SU-DHL-6 (cell line): ENCODE results near the gene KITLG.
"Not testable (repeated sequence)": the region's sequence is repeated elsewhere in the genome, so short reads cannot be mapped to it uniquely, and the experiment has no call there.

ENCODE experiments used
- H2AFZ ChIP-seq: fragments of 200-600 bp; sonication (generic); 2 replicates; pipeline ENCODE4 v1.6.1; 2014; ENCODE audit warnings: low read depth, mild to moderate bottlenecking, moderate library complexity, mixed read lengths, antibody characterized with exemption, low read length; ENCODE audit not compliant: severe bottlenecking
- H3F3A ChIP-seq: fragments of 200-600 bp; shearing (Covaris generic); 2 replicates; pipeline ENCODE4 v1.6.0; 2016; ENCODE audit warnings: antibody characterized with exemption, mild to moderate bottlenecking; ENCODE audit not compliant: insufficient read depth
- H3K27ac ChIP-seq: fragments of 200-600 bp; sonication (generic); 2 replicates; pipeline ENCODE4 v1.5.1; 2016; ENCODE audit warnings: low read depth, mild to moderate bottlenecking, low read length, moderate library complexity, mixed read lengths
- H3K27me3 ChIP-seq: fragments of 200-600 bp; sonication (generic), shearing (Covaris generic); 2 replicates; pipeline ENCODE4 v1.6.0; 2014; ENCODE audit warnings: mild to moderate bottlenecking, low read length
- H3K36me3 ChIP-seq: fragments of 200-600 bp; sonication (generic); 2 replicates; pipeline ENCODE4 v1.6.1; 2014; ENCODE audit warnings: mild to moderate bottlenecking, low read length, mixed read lengths
- H3K4me2 ChIP-seq: fragments of 300-600, 200-600 bp; shearing (Covaris generic), sonication (generic); 2 replicates; pipeline ENCODE4 v1.6.0; 2014; ENCODE audit warnings: low read length, low read depth, mild to moderate bottlenecking; ENCODE audit not compliant: poor library complexity, severe bottlenecking
- H3K4me3 ChIP-seq: fragments of 200-600 bp; sonication (generic); 2 replicates; pipeline ENCODE4 v1.5.1; 2014; ENCODE audit warnings: antibody characterized with exemption, low read length, mild to moderate bottlenecking, mixed read lengths; ENCODE audit not compliant: insufficient read depth, poor library complexity, severe bottlenecking
- H3K79me2 ChIP-seq: fragments of 200-600 bp; sonication (generic); 2 replicates; pipeline ENCODE4 v1.6.1; 2014; ENCODE audit warnings: mild to moderate bottlenecking, low read length, moderate library complexity; ENCODE audit not compliant: insufficient read depth
- H3K9ac ChIP-seq: fragments of 200-600 bp; sonication (generic); 2 replicates; pipeline ENCODE4 v1.7.0; 2014; ENCODE audit warnings: mild to moderate bottlenecking, low read length
- H3K9me2 ChIP-seq: fragments of 200-600 bp; sonication (generic); replicated peaks from 2 replicates; pipeline ENCODE4 v1.6.1; 2014; ENCODE audit warnings: low read length; ENCODE audit not compliant: insufficient read depth
- H3K9me3 ChIP-seq: fragments of 200-600 bp; sonication (generic); 2 replicates; pipeline ENCODE4 v1.6.1; 2014; ENCODE audit warnings: low read length, mixed read lengths; ENCODE audit not compliant: insufficient read depth
- H4K20me1 ChIP-seq: fragments of 200-600 bp; sonication (generic); 2 replicates; pipeline ENCODE4 v1.6.1; 2014; ENCODE audit warnings: low read depth, mild to moderate bottlenecking, antibody characterized with exemption, low read length, moderate library complexity, mixed read lengths
- EZH2phosphoT487 ChIP-seq: fragments of 200-600 bp; sonication (generic), shearing (Covaris generic); conservative IDR thresholded peaks from 2 replicates; pipeline ENCODE4 v1.6.1; 2018; ENCODE audit warnings: mild to moderate bottlenecking, antibody characterized with exemption, low read length, moderate library complexity, mixed read lengths
- TF ChIP-seq, protein P1 (sequence below): fragments of 200-600 bp; sonication (generic); IDR thresholded peaks from one replicate; pipeline ENCODE4 v1.5.1; 2017; ENCODE audit warnings: antibody characterized with exemption, mild to moderate bottlenecking, low read length, moderate library complexity; ENCODE audit not compliant: insufficient read depth, poor library complexity, severe bottlenecking

KITLG gene

DNA sequence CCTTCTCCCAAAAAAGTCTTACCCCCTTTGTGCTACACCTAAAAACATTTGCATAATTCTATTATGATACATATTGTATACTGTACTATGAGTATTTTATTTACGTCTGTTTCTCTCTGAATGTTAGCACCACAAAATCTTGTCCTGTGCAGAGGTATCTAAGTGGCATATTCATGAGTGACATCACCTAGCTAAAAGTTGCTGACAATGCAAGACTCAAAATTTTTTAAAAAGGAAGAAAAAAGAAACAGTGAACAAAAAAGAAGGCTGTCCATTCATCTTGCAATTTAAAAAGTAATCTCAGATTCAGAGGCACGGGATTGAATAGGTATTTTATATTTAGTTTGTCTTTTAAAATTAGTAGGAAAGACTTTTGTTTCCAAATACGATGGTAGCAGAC is 69.4 kb downstream of the KITLG start:
- H3F3A ChIP-seq, result no peaks in the 10 kb centered on the region

DNA sequence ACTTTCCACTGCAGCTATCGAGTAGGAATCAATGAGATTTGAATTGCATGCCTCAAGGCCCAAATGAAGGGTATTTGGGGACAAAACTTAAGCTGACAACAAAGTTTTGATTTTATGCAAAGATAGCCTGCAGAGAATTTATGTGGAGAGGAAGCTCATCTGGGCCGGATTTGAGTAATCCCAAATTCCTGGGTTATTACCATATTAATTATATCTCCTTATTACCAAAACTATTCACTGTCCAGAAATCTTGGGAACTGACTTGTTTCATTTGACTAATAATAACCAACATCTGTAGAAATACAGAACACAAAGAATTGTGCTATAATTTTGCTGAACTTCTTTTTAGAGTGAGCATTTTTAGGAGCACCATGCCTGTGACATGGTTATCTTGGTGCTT is 70.4 kb downstream of the KITLG start:
- H3K4me2 ChIP-seq, result no peak overlapping the region

More for the DNA sequence above, 69.4 kb downstream of the KITLG start:
- no peak overlapping the region for H2AFZ ChIP-seq
- H3K9ac ChIP-seq, result no peak overlapping the region
- H3K9me2 ChIP-seq, result no peaks in the 10 kb centered on the region
- no peaks in the 10 kb centered on the region for H3K27me3 ChIP-seq
- no peaks in the 10 kb centered on the region for H4K20me1 ChIP-seq
- no peak overlapping the region for H3K4me3 ChIP-seq
- no peaks in the 10 kb centered on the region for H3K79me2 ChIP-seq
- H3K27ac ChIP-seq, result no peak overlapping the region
- TF ChIP-seq, protein P1, sequence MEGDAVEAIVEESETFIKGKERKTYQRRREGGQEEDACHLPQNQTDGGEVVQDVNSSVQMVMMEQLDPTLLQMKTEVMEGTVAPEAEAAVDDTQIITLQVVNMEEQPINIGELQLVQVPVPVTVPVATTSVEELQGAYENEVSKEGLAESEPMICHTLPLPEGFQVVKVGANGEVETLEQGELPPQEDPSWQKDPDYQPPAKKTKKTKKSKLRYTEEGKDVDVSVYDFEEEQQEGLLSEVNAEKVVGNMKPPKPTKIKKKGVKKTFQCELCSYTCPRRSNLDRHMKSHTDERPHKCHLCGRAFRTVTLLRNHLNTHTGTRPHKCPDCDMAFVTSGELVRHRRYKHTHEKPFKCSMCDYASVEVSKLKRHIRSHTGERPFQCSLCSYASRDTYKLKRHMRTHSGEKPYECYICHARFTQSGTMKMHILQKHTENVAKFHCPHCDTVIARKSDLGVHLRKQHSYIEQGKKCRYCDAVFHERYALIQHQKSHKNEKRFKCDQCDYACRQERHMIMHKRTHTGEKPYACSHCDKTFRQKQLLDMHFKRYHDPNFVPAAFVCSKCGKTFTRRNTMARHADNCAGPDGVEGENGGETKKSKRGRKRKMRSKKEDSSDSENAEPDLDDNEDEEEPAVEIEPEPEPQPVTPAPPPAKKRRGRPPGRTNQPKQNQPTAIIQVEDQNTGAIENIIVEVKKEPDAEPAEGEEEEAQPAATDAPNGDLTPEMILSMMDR, result no peak
- no peak for TF ChIP-seq EZH2phosphoT487
- no peaks in the 10 kb centered on the region for H3K36me3 ChIP-seq
- no peaks in the 10 kb centered on the region for H3K9me3 ChIP-seq
- H3K4me2 ChIP-seq, result no peak overlapping the region

DNA sequence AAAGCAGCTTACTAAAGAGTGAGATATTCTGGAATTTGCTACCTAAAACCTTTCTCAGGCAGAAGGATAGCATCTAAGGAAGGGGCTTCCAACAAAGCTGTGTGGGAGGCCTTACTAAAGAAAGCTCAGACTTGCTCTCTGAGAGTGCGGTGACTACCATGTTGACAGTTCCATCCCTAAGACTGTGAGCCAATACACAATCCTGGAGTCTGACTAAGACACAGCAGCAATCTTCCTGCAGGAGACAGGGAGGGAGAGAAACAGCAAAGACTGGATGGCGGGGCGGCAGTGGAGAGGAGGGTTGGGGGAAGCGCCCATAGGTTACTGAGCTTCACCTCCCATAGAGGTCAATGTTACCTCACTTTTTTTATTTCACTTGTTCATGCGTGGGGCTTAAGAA is 70.9 kb downstream of the KITLG start:
- Histone ChIP-seq H3K79me2 (no peaks in the 10 kb centered on the region), H3K9ac (no peak overlapping the region), H3K36me3 (no peaks in the 10 kb centered on the region), H3K4me2 (no peak overlapping the region), H3K27ac (no peak overlapping the region), H3K9me3 (no peaks in the 10 kb centered on the region), H4K20me1 (no peaks in the 10 kb centered on the region), H3K4me3 (no peak overlapping the region), H3K9me2 (no peaks in the 10 kb centered on the region), H2AFZ (no peak overlapping the region), H3K27me3 (no peaks in the 10 kb centered on the region), H3F3A (no peaks in the 10 kb centered on the region)
- no peak for TF ChIP-seq EZH2phosphoT487
- TF ChIP-seq, protein P1, result no peak

More for the DNA sequence above, 70.4 kb downstream of the KITLG start:
- Histone ChIP-seq H3K27ac (no peak overlapping the region), H3K9me3 (no peaks in the 10 kb centered on the region), H4K20me1 (no peaks in the 10 kb centered on the region), H3F3A (no peaks in the 10 kb centered on the region), H3K4me3 (no peak overlapping the region), H3K9ac (no peak overlapping the region), H3K79me2 (no peaks in the 10 kb centered on the region), H3K9me2 (no peaks in the 10 kb centered on the region), H3K27me3 (no peaks in the 10 kb centered on the region), H2AFZ (no peak overlapping the region), H3K36me3 (no peaks in the 10 kb centered on the region)
- TF ChIP-seq EZH2phosphoT487, result no peak
- TF ChIP-seq, protein P1, result no peak

DNA sequence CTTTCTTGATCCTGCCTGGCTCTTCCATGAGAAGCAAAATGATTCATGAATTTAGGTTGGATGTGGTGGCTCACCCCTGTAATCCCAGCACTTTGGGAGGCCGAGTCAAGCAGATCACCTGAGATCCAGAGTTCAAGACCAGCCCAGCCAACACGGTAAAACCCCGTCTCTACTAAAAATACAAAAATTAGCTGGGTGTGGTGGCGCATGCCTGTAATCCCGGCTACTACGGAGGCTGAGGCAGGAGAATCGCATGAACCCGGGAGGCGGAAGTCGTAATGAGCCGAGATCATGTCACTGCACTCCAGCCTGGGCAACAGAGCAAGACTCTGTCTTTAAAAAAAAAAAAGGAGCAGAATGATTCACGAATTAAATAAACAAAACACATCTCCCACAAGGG is 72.4 kb downstream of the KITLG start:
- H3K9me3 ChIP-seq, H2AFZ ChIP-seq, H3K36me3 ChIP-seq, H4K20me1 ChIP-seq, H3K9me2 ChIP-seq, H3K9ac ChIP-seq, H3F3A ChIP-seq, H3K4me3 ChIP-seq, H3K27me3 ChIP-seq, H3K27ac ChIP-seq, H3K4me2 ChIP-seq, H3K79me2 ChIP-seq: not testable (repeated sequence)
